ENCODE data around the gene GID8. TPM values are rescaled to one million over a fixed set of nuclear protein-coding genes. Genes with fewer than 3 reads are reported as not detected.

GID8 gene
- total and polyA plus RNA-seq, 9 of the 15 experiments (the other 6 are each of a cell fraction or from before 2014, with no cell fraction given): 7.5 to 31.6 (median 22.2) TPM

GRCh38 chr20:62975812-62976508, 38.0 kb downstream of the GID8 start:
- DNase-seq (ENCODE audit: extremely low read depth in 1 of 4, low spot score in 3 of 4) (no peak), FAIRE-seq (no peak), ATAC-seq (no peak)
- BruUV-seq (replicated peaks): no TSS peak
- intact Hi-C loops (cut with micrococcal nuclease) (no loop called here), in situ Hi-C loops (cut with MboI) (no loop called here)
- Histone ChIP-seq H2AFZ (ENCODE audit: low read depth, low read length) (no peak overlapping the region), H3K36me3 (ENCODE audit: control insufficient read depth, insufficient read depth, low read length) (no peaks in the 10 kb centered on the region), H3K79me2 (ENCODE audit: control insufficient read depth, insufficient read depth, low read length) (no peaks in the 10 kb centered on the region), H3K9me3 (replicated peaks; ENCODE audit: control insufficient read depth, insufficient read depth, low read depth, low read length) (no peaks in the 10 kb centered on the region), H3K4me2 (ENCODE audit: insufficient read depth, low read length) (no peak overlapping the region), H3K27me3 (ENCODE audit: control insufficient read depth in 2 of 2, insufficient read depth in 2 of 2, low read length in 2 of 2) (peaks cover 40 to 92% of the 10 kb centered on the region in 2 experiments), H4K20me1 (replicated peaks; ENCODE audit: control insufficient read depth, insufficient read depth, low read length) (peaks cover 11% of the 10 kb centered on the region; the same call in 1 of the 2 replicates), H3K4me3 (no peak overlapping the region), H3K9ac (ENCODE audit: insufficient read depth in 1 of 2, low read depth in 2 of 2, low read length in 2 of 2) (no peak overlapping the region), H3K27ac (ENCODE audit: extremely low read depth, low read depth, low read length) (no peak overlapping the region), H3K4me1 (replicated peaks in 1 of 2; ENCODE audit: control insufficient read depth in 2 of 2, insufficient read depth in 2 of 2, low read length in 2 of 2) (peaks cover 0 to 55% of the 10 kb centered on the region in 2 experiments; a peak in 3 of 5 replicates), H3K9me1 (ENCODE audit: control insufficient read depth, insufficient read depth, low read length) (no peaks in the 10 kb centered on the region)
- 0% methylated on average over 5 of the region's 9 CpGs for WGBS (ENCODE audit: insufficient coverage, low coverage, missing lambda C conversion rate)
- ChIA-PET CTCF (ENCODE audit: low intra/inter-chr PET ratio) (no interaction called here), POLR2A (interaction anchor here (0.6 to 1.1 kb wide), 3 partner anchors 23 to 82 kb away, joined by 4 read pairs; no protein-coding TSS in a partner anchor)
- TF ChIP-seq NR4A1 (CRISPR knock-in tag; IDR thresholded peaks at IDR 0.05) (no peak), NR4A1 (tag; IDR thresholded peaks at IDR 0.05) (no peak), GABPA (tag; conservative IDR thresholded peaks at IDR 0.05; ENCODE audit: low read depth) (no peak), NFYB (IDR thresholded peaks at IDR 0.05; ENCODE audit: extremely low read depth, insufficient read length) (no peak), ZNF23 (CRISPR knock-in tag; IDR thresholded peaks at IDR 0.05) (no peak), ILF3 (IDR thresholded peaks at IDR 0.05; ENCODE audit: borderline replicate concordance) (no peak), PURB (CRISPR knock-in tag; IDR thresholded peaks at IDR 0.05; ENCODE audit: low read depth) (no peak), HES1 (IDR thresholded peaks at IDR 0.05; ENCODE audit: low read depth) (no peak), FOXK1 (CRISPR knock-in tag; IDR thresholded peaks at IDR 0.05; ENCODE audit: borderline replicate concordance) (no peak), ZNF76 (CRISPR knock-in tag; IDR thresholded peaks at IDR 0.05; ENCODE audit: borderline replicate concordance) (no peak), ARID2 (IDR thresholded peaks at IDR 0.05) (no peak), ESRRB (CRISPR knock-in tag; IDR thresholded peaks at IDR 0.05; ENCODE audit: borderline replicate concordance) (no peak)
